GM23338 (cell line): ENCODE results near the gene GCDH. TPM values are rescaled to one million over a fixed set of nuclear protein-coding genes. Genes with fewer than 3 reads are reported as not detected.

Experiments used
- ATAC-seq: fragments of 200-7000 bp; cut with Tn5 transposase; 3 replicates; pipeline ENCODE4 v1.9.1; 2020
- DNase-seq: peaks from one replicate; pipeline ENCODE4 v3.0.0-alpha.2; 2015; ENCODE audit warnings: low spot score
- H2AFZ ChIP-seq: fragments of 200-600 bp; sonication (generic); 2 replicates; pipeline ENCODE4 v1.8.0; 2016; ENCODE audit warnings: antibody characterized with exemption, mild to moderate bottlenecking, moderate library complexity
- H3F3A ChIP-seq: fragments of 200-600 bp; sonication (generic); replicated peaks from 2 replicates; pipeline ENCODE4 v1.8.0; 2017; ENCODE audit warnings: antibody characterized with exemption, mixed run types, low read depth
- H3K27ac ChIP-seq: fragments of 200-600 bp; sonication (generic); 2 replicates; pipeline ENCODE4 v1.6.1; 2016; ENCODE audit warnings: low read depth
- H3K27me3 ChIP-seq: fragments of 200-600 bp; sonication (generic); 2 replicates; pipeline ENCODE4 v1.8.0; 2016; ENCODE audit warnings: mild to moderate bottlenecking, mixed run types, moderate library complexity; ENCODE audit not compliant: insufficient read depth
- H3K36me3 ChIP-seq: fragments of 200-600 bp; sonication (generic); 2 replicates; pipeline ENCODE4 v1.8.0; 2016; ENCODE audit warnings: mild to moderate bottlenecking; ENCODE audit not compliant: insufficient read depth
- H3K4me1 ChIP-seq: fragments of 200-600 bp; sonication (generic); 2 replicates; pipeline ENCODE4 v1.8.0; 2016; ENCODE audit warnings: mild to moderate bottlenecking, moderate library complexity; ENCODE audit not compliant: insufficient read depth
- H3K4me2 ChIP-seq: fragments of 200-600 bp; sonication (generic); 2 replicates; pipeline ENCODE4 v1.7.1; 2017; ENCODE audit warnings: mixed run types
- H3K4me3 ChIP-seq: fragments of 200-600 bp; sonication (generic); 2 replicates; pipeline ENCODE4 v1.6.1; 2016; ENCODE audit warnings: mixed run types
- H3K79me2 ChIP-seq: fragments of 200-600 bp; sonication (generic); replicated peaks from 2 replicates; pipeline ENCODE4 v1.8.0; 2017; ENCODE audit warnings: mild to moderate bottlenecking; ENCODE audit not compliant: insufficient read depth
- H3K9me2 ChIP-seq: fragments of 200-600 bp; sonication (generic); 2 replicates; pipeline ENCODE4 v1.8.0; 2017; ENCODE audit not compliant: insufficient read depth
- H4K20me1 ChIP-seq: fragments of 200-600 bp; sonication (generic); replicated peaks from 2 replicates; pipeline ENCODE4 v1.8.0; 2017; ENCODE audit warnings: mild to moderate bottlenecking; ENCODE audit not compliant: insufficient read depth
- H3K27ac Mint-ChIP-seq: 2 replicates; pipeline ENCODE4 v1.8.0; 2020; ENCODE audit warnings: inconsistent platforms, mild to moderate bottlenecking, moderate library complexity, mixed read lengths
- H3K27me3 Mint-ChIP-seq: 3 replicates; pipeline ENCODE4 v1.8.0; 2022; ENCODE audit warnings: low read depth, mild to moderate bottlenecking, moderate library complexity, mixed read lengths, inconsistent platforms; ENCODE audit not compliant: insufficient read depth, poor library complexity
- H3K36me3 Mint-ChIP-seq: 3 replicates; pipeline ENCODE4 v1.8.0; 2021; ENCODE audit warnings: low read depth, mild to moderate bottlenecking, inconsistent platforms, moderate library complexity, mixed read lengths
- H3K4me1 Mint-ChIP-seq: 3 replicates; pipeline ENCODE4 v1.8.0; 2020; ENCODE audit warnings: mild to moderate bottlenecking, inconsistent platforms, mixed read lengths
- H3K4me3 Mint-ChIP-seq: 3 replicates; pipeline ENCODE4 v1.8.0; 2021; ENCODE audit warnings: moderate library complexity, mild to moderate bottlenecking, inconsistent platforms, mixed read lengths
- H3K9me3 Mint-ChIP-seq: 3 replicates; pipeline ENCODE4 v1.8.0; 2020; ENCODE audit warnings: moderate library complexity, mild to moderate bottlenecking, inconsistent platforms, mixed read lengths
- CREB1 ChIP-seq: fragments of 250-450 bp; sonication (Bioruptor Pico); IDR thresholded peaks from 2 replicates; pipeline ENCODE4 v1.5.0; 2020; ENCODE audit warnings: low read depth, mild to moderate bottlenecking, moderate library complexity
- CTCF ChIP-seq, 2 experiments: fragments of 200-600 bp in 1 of 2; sonication (generic) in 1 of 2; conservative IDR thresholded peaks; 2 replicates each; pipeline versions ENCODE4 v1.5.1 to v1.6.1; 2016 to 2017; ENCODE audit warnings: antibody characterized with exemption in 2 of 2, low read depth in 2 of 2, mild to moderate bottlenecking in 2 of 2, moderate library complexity in 1 of 2
- ETS1 ChIP-seq: IDR thresholded peaks from 2 replicates; pipeline ENCODE4 v1.6.1; 2016; ENCODE audit warnings: antibody characterized with exemption
- EZH2 ChIP-seq: fragments of 200-600 bp; sonication (generic); IDR thresholded peaks from one replicate; pipeline ENCODE4 v1.8.0; 2017; ENCODE audit warnings: antibody characterized with exemption, mild to moderate bottlenecking, low read depth; ENCODE audit not compliant: unreplicated experiment
- EZH2phosphoT487 ChIP-seq: fragments of 200-600 bp; sonication (generic); IDR thresholded peaks from one replicate; pipeline ENCODE4 v1.8.1; 2018; ENCODE audit warnings: antibody characterized with exemption; ENCODE audit not compliant: unreplicated experiment
- JUNB ChIP-seq: IDR thresholded peaks from one replicate; pipeline ENCODE4 v1.6.1; 2016; ENCODE audit warnings: antibody characterized with exemption; ENCODE audit not compliant: unreplicated experiment
- NANOG ChIP-seq: IDR thresholded peaks from 2 replicates; pipeline ENCODE4 v1.6.1; 2016; ENCODE audit warnings: antibody characterized with exemption, borderline replicate concordance
- POLR2AphosphoS5 ChIP-seq: IDR thresholded peaks from 2 replicates; pipeline ENCODE4 v1.6.1; 2016; ENCODE audit warnings: antibody characterized with exemption, low read depth
- STAT1 ChIP-seq: IDR thresholded peaks from one replicate; pipeline ENCODE4 v1.6.1; 2016; ENCODE audit warnings: antibody characterized with exemption; ENCODE audit not compliant: unreplicated experiment
- ZNF114 ChIP-seq: fragments of 250-450 bp; sonication (Bioruptor Pico); IDR thresholded peaks from 2 replicates; pipeline ENCODE4 v1.5.0; 2020; ENCODE audit warnings: mild to moderate bottlenecking, moderate library complexity
- ZNF331 ChIP-seq: fragments of 250-450 bp; sonication (Bioruptor Pico); IDR thresholded peaks from 2 replicates; pipeline ENCODE4 v1.5.0; 2020; ENCODE audit warnings: low read depth, mild to moderate bottlenecking, moderate library complexity
- polyA plus RNA-seq: library from polyadenylated mRNA; unstranded; fragments of >200 nt; fragmentation: Nextera tagmentation; extraction: Ambion mirVana; gene quantifications from 2 replicates; pipeline ENCODE4 v1.2.1, GENCODE V29; 2016
- total RNA-seq: library from RNA; depleted of rRNA; stranded (reverse); fragments of >200 nt; shearing (Covaris generic); gene quantifications from 2 replicates; pipeline ENCODE4 v1.2.3, GENCODE V29; 2014
- TF ChIP-seq, protein P1 (sequence below): fragments of 250-450 bp; sonication (Bioruptor Pico); IDR thresholded peaks from 2 replicates; pipeline ENCODE4 v1.5.0; 2020; ENCODE audit warnings: mild to moderate bottlenecking, moderate library complexity
- TF ChIP-seq, protein P2 (sequence below): IDR thresholded peaks from one replicate; pipeline ENCODE4 v1.6.1; 2018; ENCODE audit warnings: antibody characterized with exemption; ENCODE audit not compliant: unreplicated experiment

The GCDH gene
- total and polyA plus RNA-seq, 2 experiments from 2014 or later: 54.1 to 99.8 TPM

DNA sequence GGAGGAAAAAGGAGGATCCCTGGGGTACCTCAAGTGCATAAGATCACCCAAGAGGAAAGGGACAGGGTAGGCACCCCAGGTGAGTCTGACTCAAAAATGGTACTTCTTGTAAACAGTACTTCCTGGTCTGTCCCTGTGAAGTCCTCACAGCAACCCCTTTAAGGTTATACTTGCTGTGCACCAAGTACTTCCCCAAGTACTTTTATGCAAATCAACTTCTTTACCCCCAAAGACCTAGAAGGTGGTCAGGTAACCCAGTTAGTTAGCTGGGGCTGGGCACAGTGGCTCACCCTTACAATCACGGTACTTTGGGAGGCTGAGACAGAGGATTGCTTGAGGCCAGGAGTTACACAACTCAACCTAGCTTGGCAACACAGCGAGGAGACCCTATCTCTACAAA lies 49.9 kb downstream of the GCDH start:
- H3K27ac ChIP-seq: peak overlapping the region; percentile 79
- peaks cover 57% of the 10 kb centered on the region for H3K36me3 ChIP-seq
- H3K27me3 ChIP-seq: no peaks in the 10 kb centered on the region
- Mint-ChIP-seq H3K9me3 (no peaks in the 10 kb centered on the region), H3K4me3 (peak overlapping the region; percentile 40; the same call in 2 of the 3 replicates), H3K27ac (0 out of 2 replicates have a peak overlapping the region, but pooled peaks have one; percentile 68), H3K4me1 (peaks cover 30% of the 10 kb centered on the region), H3K36me3 (peaks cover 73% of the 10 kb centered on the region), H3K27me3 (peaks cover 27% of the 10 kb centered on the region)
- H3K79me2 ChIP-seq: peaks cover 32% of the 10 kb centered on the region
- H4K20me1 ChIP-seq: peaks cover 35% of the 10 kb centered on the region
- no peak for ATAC-seq
- no peak for DNase-seq
- H3K4me1 ChIP-seq: peaks cover 22% of the 10 kb centered on the region
- peak overlapping the region; percentile 20 for H3K4me2 ChIP-seq
- no peaks in the 10 kb centered on the region for H3K9me2 ChIP-seq
- TF ChIP-seq, protein P1, sequence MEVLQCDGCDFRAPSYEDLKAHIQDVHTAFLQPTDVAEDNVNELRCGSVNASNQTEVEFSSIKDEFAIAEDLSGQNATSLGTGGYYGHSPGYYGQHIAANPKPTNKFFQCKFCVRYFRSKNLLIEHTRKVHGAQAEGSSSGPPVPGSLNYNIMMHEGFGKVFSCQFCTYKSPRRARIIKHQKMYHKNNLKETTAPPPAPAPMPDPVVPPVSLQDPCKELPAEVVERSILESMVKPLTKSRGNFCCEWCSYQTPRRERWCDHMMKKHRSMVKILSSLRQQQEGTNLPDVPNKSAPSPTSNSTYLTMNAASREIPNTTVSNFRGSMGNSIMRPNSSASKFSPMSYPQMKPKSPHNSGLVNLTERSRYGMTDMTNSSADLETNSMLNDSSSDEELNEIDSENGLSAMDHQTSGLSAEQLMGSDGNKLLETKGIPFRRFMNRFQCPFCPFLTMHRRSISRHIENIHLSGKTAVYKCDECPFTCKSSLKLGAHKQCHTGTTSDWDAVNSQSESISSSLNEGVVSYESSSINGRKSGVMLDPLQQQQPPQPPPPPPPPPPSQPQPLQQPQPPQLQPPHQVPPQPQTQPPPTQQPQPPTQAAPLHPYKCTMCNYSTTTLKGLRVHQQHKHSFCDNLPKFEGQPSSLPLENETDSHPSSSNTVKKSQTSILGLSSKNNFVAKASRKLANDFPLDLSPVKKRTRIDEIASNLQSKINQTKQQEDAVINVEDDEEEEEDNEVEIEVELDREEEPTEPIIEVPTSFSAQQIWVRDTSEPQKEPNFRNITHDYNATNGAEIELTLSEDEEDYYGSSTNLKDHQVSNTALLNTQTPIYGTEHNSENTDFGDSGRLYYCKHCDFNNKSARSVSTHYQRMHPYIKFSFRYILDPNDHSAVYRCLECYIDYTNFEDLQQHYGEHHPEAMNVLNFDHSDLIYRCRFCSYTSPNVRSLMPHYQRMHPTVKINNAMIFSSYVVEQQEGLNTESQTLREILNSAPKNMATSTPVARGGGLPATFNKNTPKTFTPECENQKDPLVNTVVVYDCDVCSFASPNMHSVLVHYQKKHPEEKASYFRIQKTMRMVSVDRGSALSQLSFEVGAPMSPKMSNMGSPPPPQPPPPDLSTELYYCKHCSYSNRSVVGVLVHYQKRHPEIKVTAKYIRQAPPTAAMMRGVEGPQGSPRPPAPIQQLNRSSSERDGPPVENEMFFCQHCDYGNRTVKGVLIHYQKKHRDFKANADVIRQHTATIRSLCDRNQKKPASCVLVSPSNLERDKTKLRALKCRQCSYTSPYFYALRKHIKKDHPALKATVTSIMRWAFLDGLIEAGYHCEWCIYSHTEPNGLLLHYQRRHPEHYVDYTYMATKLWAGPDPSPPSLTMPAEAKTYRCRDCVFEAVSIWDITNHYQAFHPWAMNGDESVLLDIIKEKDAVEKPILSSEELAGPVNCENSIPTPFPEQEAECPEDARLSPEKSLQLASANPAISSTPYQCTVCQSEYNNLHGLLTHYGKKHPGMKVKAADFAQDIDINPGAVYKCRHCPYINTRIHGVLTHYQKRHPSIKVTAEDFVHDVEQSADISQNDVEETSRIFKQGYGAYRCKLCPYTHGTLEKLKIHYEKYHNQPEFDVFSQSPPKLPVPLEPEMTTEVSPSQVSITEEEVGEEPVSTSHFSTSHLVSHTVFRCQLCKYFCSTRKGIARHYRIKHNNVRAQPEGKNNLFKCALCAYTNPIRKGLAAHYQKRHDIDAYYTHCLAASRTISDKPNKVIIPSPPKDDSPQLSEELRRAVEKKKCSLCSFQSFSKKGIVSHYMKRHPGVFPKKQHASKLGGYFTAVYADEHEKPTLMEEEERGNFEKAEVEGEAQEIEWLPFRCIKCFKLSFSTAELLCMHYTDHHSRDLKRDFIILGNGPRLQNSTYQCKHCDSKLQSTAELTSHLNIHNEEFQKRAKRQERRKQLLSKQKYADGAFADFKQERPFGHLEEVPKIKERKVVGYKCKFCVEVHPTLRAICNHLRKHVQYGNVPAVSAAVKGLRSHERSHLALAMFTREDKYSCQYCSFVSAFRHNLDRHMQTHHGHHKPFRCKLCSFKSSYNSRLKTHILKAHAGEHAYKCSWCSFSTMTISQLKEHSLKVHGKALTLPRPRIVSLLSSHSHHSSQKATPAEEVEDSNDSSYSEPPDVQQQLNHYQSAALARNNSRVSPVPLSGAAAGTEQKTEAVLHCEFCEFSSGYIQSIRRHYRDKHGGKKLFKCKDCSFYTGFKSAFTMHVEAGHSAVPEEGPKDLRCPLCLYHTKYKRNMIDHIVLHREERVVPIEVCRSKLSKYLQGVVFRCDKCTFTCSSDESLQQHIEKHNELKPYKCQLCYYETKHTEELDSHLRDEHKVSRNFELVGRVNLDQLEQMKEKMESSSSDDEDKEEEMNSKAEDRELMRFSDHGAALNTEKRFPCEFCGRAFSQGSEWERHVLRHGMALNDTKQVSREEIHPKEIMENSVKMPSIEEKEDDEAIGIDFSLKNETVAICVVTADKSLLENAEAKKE (CRISPR knock-in tag): no peak
- TF ChIP-seq STAT1 (no peak), CTCF (conservative IDR thresholded peaks at IDR 0.05; ENCODE audit: low read depth in 2 of 2) (no peak), CREB1 (CRISPR knock-in tag) (no peak), ZNF331 (CRISPR knock-in tag) (no peak), ETS1 (no peak), POLR2AphosphoS5 (no peak), JUNB (no peak), EZH2 (no peak), NANOG (no peak), ZNF114 (CRISPR knock-in tag) (no peak), EZH2phosphoT487 (no peak)
- TF ChIP-seq, protein P2, sequence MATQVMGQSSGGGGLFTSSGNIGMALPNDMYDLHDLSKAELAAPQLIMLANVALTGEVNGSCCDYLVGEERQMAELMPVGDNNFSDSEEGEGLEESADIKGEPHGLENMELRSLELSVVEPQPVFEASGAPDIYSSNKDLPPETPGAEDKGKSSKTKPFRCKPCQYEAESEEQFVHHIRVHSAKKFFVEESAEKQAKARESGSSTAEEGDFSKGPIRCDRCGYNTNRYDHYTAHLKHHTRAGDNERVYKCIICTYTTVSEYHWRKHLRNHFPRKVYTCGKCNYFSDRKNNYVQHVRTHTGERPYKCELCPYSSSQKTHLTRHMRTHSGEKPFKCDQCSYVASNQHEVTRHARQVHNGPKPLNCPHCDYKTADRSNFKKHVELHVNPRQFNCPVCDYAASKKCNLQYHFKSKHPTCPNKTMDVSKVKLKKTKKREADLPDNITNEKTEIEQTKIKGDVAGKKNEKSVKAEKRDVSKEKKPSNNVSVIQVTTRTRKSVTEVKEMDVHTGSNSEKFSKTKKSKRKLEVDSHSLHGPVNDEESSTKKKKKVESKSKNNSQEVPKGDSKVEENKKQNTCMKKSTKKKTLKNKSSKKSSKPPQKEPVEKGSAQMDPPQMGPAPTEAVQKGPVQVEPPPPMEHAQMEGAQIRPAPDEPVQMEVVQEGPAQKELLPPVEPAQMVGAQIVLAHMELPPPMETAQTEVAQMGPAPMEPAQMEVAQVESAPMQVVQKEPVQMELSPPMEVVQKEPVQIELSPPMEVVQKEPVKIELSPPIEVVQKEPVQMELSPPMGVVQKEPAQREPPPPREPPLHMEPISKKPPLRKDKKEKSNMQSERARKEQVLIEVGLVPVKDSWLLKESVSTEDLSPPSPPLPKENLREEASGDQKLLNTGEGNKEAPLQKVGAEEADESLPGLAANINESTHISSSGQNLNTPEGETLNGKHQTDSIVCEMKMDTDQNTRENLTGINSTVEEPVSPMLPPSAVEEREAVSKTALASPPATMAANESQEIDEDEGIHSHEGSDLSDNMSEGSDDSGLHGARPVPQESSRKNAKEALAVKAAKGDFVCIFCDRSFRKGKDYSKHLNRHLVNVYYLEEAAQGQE: no peak
- H3F3A ChIP-seq: peaks cover 76% of the 10 kb centered on the region
- no peak overlapping the region for H2AFZ ChIP-seq
- peak overlapping the region; percentile 99; the same call in 1 of the 2 replicates for H3K4me3 ChIP-seq
